Posterior cingulate gyrus (tissue), 11 donors: ENCODE results near the gene KIRREL3.

ENCODE experiments used
- DNase-seq, 10 donors: peaks; one replicate each; pipeline versions ENCODE4 v3.0.0 to v3.0.0-alpha.2; 2020 to 2021; ENCODE audit warnings: mixed read lengths in 3 of 10
- intact Hi-C: fragments of 100-400 bp; cut with DNase I; formaldehyde crosslinking; loops from one replicate; pipeline ENCODE4 v1.15.1; 2023

Gene KIRREL3

DNA sequence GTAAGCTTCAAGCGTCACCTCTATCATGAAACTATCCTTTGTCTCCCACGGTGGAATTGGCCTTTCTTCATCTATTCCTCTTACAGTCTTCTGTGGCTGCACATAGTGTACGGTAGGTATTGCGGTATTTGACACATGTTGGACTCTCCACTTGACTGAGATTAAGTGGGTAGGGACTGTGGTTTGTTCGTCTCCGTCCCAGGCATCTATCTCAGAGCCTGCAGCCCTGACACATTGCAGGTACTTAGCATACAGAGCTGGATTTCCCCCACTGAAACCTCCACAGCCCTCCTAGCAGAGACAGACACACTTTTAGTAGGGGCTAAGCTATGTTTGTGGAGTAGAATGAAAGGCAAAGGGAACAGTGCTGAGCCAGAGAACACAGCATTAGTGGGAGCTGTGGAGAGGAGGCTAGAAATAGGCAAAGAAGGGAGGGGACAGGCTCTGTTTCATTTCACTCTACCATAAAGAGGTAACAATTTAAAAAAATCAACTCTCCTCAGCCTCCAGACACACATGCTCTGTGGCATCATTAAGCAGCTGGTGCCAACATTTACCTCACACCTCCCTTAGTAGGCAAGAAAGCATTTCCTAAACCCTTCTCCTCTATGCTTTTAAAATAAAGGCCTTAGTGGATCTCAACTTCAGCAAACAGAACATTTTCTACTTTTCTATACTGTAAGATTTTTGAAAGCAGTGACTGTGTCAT lies 277.5 kb downstream of the KIRREL3 start:
- no peak for DNase-seq
- intact Hi-C loops: no loop called here

GRCh38 chr11:126722006-126722736 lies 278.4 kb downstream of the KIRREL3 start:
- intact Hi-C loops: no loop called here

DNA sequence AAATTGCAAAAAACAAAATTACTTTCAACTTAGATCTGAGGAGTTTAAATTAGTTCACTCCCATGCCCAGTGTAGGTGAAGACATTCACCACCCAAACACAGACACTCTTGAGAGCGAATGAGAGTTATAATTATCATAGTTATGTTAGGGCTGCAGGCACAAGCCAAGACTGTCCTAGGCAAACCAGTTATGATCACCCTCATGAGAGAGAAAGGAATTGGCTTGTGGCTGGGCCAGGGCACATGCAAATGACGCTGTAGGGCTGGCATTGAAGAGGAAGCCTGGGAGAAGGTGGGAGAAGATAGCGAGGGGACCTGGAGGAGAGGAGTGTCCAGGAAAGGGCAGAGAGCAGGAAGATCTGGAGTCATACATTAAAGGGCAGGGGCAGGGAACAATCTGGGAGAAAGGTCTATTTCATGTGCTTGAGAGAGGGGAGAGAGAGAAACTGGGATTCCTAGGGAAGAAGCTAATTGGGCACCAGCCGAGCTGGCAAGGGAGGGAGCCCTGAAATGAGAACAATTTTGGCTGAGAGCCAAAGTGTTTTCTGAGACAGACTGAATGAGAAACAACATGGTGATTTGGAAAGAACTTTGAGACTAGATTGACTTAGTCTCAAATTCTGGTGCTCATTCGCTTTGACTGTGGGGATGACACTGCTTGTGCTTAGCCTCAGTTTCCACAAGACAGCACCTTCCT lies 279.9 kb downstream of the KIRREL3 start:
- no peak for DNase-seq
- intact Hi-C loops: no loop called here

More at GRCh38 chr11:126722006-126722736, 278.4 kb downstream of the KIRREL3 start:
- DNase-seq: no peak

DNA sequence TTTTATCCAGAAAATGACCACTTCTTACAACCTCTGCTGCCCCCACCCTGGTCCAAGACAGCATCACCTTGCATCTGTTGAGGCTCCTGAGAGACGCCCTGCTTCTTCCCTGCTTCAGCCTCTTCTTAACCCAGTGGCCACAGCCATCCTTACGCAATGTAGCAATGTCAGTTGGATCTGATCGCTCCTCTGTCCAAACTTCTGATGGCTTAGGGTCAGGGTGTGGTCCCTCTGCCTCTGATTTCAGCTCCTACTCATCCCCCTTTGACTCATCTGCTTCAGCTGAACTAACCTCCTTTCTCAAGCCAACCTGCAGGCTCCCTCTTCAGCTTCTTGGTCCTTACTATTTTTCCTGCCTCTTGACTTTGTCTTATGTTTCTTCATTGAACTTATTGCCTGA lies 280.8 kb downstream of the KIRREL3 start:
- intact Hi-C loops: loop anchor here (10.0 kb wide), 2 partner anchors 175 to 625 kb away; no protein-coding TSS in a partner anchor
- no peak for DNase-seq

DNA sequence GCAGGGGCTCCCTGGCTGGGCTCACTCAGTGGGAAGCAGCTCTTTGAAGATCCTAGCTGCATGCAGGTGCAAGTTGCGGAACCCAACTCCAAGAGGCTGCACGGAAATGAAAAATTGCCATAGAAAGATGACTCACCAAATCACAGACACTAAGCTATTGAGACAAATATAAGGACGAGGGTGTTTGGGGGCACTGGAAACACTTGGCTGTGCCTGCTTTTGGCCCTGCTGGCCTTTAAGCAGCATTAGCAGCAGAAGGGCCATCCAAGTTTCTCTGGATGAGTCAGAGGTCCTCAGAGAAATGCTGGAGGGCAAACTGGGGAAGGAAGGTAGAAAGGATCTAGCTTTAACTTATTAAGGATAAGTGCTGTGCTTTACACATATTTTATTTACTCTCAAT lies 282.3 kb downstream of the KIRREL3 start:
- no peak for DNase-seq
- intact Hi-C loops: loop anchor here (10.0 kb wide), 2 partner anchors 177 to 627 kb away; no protein-coding TSS in a partner anchor

DNA sequence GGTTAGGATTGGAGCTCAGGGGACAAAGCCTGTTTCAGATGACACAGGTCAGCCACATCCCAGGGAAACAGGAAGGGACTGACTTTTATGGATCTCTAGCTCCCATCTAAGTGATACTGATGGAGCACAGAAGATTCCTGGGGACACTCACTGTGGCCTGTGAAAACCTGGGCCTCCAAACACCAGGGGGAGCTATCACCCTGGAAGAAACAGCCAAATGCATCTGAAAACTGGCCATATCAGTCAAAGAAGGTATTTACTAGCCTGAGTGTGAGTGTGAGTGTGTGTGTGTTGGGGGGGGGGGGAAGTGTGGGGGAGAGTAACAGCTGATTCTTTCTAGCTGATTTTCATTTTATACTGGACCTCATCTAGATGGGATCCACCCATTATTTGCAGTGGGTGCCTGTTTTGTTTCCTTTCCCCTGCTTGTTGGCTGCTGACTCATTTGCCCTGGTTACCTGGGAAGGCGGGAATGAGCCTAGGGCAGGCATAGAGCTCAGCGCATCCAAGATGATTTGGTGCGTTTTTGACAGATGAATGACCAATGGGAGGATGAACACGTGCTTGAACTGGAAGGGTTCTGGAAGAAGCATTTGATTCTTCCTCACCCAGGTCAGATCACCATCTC lies 284.0 kb downstream of the KIRREL3 start:
- intact Hi-C loops: loop anchor here (2.0 to 10.0 kb wide), 3 partner anchors 178 to 628 kb away; no protein-coding TSS in a partner anchor
- DNase-seq: peak in 6 of 10 donors; percentile 39 to 93 (median 72)

DNA sequence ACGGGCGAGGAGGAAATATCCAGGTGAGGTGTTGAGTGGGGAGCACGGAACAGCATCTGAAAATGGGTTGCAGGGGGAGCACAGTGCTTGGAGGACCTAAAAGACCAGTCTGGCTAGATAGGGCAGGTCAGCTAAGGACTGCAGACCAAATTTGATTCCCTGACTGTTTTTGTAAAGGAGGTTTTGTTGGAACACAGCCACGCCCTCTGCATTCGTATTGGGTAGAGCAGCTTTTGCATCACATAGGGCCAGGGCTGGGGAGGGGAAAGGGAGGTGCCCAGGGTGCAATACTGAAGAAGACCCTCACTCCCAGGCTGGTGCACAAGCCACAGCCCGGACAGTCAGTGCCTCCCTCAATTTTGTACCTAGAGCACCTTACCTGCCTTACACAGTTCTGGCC lies 286.8 kb downstream of the KIRREL3 start:
- DNase-seq: no peak
- intact Hi-C loops: loop anchor here (10.0 kb wide), 2 partner anchors 181 to 631 kb away; no protein-coding TSS in a partner anchor

DNA sequence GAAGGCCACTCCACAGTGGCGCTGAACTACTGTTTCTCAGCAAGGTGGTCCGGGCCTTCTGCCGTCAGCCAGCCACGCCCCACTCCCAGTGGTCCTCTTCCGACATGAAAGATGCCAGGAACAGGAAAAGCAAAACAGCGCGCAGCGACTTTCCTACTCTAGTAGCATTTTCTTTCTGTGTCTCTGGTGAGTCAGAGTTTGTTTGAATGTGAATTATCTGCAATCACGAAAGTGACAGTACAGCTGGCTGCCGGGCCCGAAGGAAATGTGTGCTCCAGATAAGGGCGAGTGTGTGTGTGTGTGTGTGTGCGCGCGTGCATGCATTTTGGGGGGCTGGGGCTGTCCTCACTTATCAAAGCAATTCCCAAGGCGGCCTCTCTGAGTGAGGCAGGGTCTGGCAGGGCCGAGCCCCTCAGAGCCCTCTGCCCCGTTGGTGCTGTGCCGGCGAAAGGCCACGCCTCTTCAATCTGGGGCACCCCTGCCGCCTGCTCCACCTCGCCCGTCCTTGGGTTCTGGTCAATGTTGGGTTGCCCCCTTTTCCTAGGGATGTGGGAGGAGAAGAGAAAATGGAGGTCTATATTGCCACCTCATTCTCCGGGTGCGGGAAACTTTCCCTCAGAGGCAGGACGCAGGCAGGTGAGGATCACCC lies 288.5 kb downstream of the KIRREL3 start:
- intact Hi-C loops: loop anchor here (10.0 kb wide), 2 partner anchors 183 to 633 kb away; no protein-coding TSS in a partner anchor
- peak in 6 of 10 donors; percentile 36 to 90 (median 58) for DNase-seq

GRCh38 chr11:126710804-126711399 lies 289.7 kb downstream of the KIRREL3 start:
- intact Hi-C loops: loop anchor here (10.0 kb wide), 2 partner anchors 184 to 634 kb away; no protein-coding TSS in a partner anchor
- DNase-seq: no peak

- DNase-seq: no peak
- intact Hi-C loops: no loop called here
Measured at GRCh38 chr11:126707498-126707897, 293.1 kb downstream of the KIRREL3 start.

DNA sequence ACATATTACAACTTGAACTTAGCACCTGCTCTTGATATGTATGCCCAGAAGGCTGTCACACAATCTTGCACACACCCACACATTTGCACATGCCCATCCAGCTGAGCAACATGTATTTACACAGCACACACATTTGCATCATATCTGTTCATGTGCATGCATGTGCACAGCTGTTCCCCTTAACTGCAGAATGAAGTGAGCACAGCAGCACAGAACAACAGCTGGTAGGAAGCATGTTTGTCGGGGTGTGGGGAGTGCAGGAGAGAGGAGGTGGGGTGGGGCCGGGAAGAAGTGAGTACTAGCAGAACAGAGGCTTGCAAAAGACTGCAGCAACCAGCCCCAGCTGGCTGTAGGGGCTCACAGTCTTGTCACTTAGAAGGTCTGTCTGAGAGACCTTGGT lies 296.5 kb downstream of the KIRREL3 start:
- intact Hi-C loops: no loop called here
- no peak for DNase-seq

- DNase-seq: peak in 1 of 10 donors; percentile 64
- intact Hi-C loops: no loop called here
Measured at GRCh38 chr11:126703662-126704061, 296.9 kb downstream of the KIRREL3 start.

GRCh38 chr11:126702987-126703386 lies 297.6 kb downstream of the KIRREL3 start:
- intact Hi-C loops: no loop called here
- DNase-seq: peak in 5 of 10 donors; percentile 34 to 86 (median 45)

- no peak for DNase-seq
- intact Hi-C loops: no loop called here
Measured at GRCh38 chr11:126702165-126702720, 298.3 kb downstream of the KIRREL3 start.

DNA sequence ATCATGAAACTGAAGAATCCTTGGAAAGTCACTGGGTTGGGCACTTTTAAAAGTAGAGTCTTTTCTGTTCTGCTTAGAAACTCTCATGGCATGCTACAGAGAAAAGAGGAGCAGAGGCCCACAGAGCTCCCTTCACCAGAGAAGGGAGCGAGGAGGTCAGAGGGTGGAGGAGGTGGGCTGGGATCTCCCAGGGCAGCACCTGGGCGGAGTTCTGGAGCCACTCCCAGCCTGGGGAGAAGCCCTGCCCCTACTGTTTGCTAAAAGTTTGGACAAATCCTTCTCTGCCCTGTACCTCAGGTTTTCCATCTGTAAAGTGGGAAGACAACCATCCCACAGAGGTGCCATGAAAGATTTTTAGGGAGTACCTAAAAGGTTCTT lies 299.1 kb downstream of the KIRREL3 start:
- DNase-seq: no peak
- intact Hi-C loops: no loop called here

GRCh38 chr11:126700768-126701519 lies 299.6 kb downstream of the KIRREL3 start:
- DNase-seq: no peak
- intact Hi-C loops: no loop called here

DNA sequence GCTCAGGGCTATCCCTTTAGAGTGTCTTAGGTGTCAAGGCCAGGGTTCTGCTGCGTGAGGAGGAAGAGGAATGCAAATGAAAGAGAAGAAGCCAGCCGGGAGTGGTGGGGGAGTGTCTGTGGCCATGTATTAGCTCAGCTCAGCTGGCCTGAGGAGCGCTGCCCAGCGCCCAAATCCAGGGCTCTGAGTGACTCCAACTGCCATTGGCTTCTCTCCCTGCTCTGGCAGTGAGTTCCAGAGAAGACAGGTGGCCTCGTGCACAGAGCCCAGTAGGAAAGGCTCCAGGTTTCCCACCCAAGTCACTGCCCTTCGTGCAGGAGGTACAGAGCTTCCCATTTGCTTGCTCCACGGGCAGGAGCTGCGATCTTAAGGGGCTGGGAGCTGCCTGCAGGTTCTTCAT lies 302.0 kb downstream of the KIRREL3 start:
- peak in 1 of 10 donors; percentile 82 for DNase-seq
- intact Hi-C loops: no loop called here

- intact Hi-C loops: no loop called here
- DNase-seq: no peak
Measured at GRCh38 chr11:126697936-126698335, 302.6 kb downstream of the KIRREL3 start.
